ENCODE results near the gene ZNF200.

ZNF200 gene

DNA sequence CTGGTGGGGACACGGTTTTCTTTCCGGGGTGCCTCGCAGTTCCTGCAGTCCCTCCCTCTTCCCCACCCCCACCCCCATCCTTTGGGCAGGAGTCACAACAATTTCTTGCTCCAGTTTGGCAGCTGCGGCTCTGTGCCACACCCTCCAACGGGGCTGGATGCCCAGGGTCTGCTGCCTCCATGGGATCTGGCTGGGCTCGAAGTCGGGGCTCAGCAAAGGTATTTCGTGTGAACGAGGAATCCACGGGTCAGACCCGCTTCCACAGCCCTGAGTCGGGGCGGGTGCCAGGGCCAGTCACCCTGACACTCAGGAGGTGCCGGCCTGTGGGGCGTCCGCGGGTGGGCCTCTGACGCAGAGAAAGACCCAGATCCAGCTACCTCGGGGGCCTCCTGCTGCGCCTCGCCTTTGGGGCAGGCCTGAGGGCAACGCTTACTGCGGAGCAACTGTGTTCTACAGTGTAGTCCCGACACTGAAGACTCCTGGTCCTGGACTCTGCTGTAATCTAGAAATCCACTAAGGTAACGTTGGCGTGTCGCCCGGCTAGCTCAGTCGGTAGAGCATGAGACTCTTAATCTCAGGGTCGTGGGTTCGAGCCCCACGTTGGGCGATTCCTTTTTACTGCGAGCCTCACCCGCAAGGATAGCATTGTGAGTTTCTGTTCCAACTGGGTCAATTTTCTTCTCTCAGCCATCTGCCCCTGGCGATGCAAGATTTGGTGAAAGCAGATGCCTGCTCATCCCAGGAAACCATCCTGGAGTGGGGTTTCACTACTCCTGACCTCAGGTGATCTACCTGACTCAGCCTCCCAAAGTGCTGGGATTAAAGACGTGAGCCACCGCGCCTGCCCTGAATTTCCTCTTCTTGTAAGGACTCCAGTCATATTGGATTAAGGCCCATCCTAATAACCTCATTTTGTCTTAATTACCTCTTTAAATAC lies 59.5 kb downstream of the ZNF200 start:
- TF ChIP-seq, protein P1, sequence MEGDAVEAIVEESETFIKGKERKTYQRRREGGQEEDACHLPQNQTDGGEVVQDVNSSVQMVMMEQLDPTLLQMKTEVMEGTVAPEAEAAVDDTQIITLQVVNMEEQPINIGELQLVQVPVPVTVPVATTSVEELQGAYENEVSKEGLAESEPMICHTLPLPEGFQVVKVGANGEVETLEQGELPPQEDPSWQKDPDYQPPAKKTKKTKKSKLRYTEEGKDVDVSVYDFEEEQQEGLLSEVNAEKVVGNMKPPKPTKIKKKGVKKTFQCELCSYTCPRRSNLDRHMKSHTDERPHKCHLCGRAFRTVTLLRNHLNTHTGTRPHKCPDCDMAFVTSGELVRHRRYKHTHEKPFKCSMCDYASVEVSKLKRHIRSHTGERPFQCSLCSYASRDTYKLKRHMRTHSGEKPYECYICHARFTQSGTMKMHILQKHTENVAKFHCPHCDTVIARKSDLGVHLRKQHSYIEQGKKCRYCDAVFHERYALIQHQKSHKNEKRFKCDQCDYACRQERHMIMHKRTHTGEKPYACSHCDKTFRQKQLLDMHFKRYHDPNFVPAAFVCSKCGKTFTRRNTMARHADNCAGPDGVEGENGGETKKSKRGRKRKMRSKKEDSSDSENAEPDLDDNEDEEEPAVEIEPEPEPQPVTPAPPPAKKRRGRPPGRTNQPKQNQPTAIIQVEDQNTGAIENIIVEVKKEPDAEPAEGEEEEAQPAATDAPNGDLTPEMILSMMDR (IDR thresholded peaks at IDR 0.05; ENCODE audit: low read depth, low read length) = no peak
- peak overlapping the region; percentile 46 for H3K4me3 ChIP-seq (ENCODE audit: low read depth, low read length)

DNA sequence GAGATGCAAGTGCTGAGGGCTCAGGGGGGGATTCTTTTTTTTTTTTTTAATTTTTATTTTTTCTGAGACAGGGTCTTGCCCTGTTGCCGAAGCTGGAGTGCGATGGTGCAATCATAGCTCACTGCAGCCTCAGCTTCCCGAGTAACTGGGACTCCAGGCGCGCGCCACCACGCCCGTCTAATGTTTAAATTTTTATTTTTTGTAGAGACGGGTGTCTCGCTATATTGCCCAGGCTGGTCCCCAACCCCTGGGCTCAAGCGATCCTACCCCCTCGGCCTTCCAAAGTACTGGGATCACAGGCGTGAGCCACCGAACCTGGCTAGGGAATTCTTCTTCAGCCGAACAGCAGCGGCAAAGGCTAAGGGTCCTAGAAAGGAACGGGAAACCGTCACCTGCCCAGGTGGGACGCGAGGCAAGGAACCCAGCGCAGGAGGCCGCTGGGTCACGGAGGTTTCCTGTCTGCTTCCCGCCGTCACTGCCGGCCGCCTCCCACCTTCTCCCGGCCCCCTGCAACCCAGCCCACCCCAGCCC lies 60.3 kb downstream of the ZNF200 start:
- TF ChIP-seq, protein P1 (IDR thresholded peaks at IDR 0.05; ENCODE audit: low read depth, low read length) = no peak
- H3K4me3 ChIP-seq (ENCODE audit: low read depth, low read length) = peak overlapping the region; percentile 46; the same call in 1 of the 2 replicates

DNA sequence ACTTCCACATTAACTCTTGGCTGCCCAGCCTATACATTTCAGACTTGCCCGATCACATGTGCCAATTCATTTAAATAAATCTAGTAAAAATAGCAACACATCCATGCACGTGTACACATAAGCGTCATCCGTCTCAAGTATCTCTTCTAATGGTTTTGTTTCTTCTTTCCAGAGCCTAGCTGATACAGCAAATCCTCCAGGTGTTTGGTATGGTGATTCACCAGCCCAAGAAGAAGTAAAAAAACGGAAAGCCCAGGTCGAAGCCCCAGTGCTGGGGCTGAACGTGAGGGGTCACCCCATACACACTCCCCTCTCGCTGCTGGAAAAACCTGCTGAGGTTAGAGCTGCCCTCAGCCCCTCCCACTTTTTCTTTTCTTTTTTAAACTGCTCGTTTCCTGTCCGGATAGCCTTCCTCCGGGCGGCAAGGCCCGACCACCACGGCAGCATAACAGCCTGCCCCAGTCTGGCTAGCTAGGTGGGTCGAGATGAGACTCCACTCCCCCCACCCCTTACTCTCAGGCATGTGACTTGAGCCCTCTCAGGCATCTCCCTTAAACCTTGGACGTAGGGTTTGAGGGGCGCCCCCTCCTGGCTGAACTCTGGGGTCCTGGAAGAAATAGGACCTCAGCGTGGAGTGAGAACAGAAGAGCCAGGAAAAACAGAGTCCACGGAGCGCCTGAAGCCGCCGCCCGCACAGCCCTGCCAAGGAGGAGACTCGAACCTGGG lies 60.9 kb downstream of the ZNF200 start:
- TF ChIP-seq, protein P1 (IDR thresholded peaks at IDR 0.05; ENCODE audit: low read depth, low read length) = peak; percentile 19; the same call in 1 of the 2 replicates
- H3K4me3 ChIP-seq (ENCODE audit: low read depth, low read length) = no peak overlapping the region
